ENCODE results near the gene TEX11.

TEX11 gene

DNA sequence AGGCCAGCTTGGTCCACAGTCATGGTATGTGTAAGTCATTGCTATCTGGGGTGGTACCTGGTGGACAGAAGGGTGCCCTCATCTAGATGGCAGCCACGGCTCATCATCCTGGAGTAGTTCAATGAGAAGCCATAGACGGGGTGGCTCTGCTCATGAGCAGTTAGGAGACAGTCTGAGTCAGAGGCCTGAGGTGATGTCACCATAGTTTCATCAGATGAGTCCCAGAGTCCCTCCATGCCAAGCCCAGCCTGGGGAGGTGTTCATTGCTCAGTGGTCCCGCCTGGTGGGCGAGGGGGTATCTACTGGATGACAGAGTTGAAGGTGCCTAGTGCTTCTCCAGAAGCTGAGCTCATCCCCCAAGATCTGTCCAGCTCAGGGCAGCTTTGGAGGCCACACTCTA is 414.1 kb downstream of the TEX11 start:
- DNase-seq = no peak

DNA sequence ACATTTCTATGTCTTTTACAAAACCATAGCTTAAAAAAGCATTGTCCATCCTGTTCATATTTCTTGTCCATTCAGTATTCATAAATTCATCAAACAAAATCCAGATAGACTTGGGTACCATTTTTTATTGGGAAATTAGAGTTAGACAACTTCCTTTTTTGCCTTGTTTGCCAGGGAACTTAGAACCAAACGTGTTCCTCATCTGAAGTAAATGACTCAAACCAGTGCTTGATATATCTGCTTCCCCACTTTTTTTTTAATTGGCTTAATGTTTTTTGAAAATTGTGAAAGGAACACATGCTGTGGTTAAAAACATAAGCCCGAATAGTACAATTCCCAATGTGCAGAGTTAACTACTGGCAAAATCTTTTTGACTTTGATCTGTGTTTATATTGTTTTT is 419.7 kb downstream of the TEX11 start:
- DNase-seq = no peak

DNA sequence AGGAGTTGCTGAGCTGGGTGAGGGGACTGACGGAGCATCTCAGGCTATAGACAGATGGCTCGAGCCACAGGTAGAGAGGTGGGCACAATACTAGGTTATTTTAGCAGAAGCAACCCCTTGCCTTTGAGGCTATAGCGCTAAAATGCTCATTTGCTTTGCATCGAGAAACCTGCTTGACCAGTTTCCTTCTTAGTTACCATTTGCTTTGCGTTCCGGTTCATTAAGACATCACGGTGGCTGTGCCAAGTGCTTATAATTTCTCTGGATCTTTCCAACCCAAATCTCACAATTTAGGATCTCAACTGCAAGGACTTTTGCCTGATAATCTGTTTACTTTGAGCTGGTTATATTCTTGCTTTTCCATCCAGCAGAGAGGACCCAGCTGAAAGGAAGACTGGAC is 423.0 kb downstream of the TEX11 start:
- DNase-seq = no peak

DNA sequence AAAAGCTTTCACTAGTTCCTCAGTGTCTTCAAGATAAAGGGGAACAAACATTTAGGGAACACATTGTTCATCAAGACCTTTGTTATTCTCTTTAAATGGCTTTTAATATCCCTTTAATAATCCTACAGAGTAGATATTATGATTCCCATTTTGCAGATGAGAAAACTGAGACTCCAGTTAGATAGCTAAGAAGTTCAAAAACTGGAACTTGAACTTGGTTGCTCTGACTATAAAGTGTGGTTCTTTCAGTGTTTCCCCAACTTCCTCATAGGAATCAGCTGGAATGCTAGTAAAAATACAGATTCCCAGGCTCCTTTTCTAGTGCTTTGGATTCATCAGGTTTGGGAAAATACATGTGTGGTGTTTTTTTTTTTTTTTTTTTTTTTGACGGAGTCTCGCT is 426.2 kb downstream of the TEX11 start:
- DNase-seq = no peak

- DNase-seq = no peak
These were observed 426.8 kb downstream of the TEX11 start for GRCh38 chrX:70481471-70482270.

- no peak for DNase-seq
These were observed 427.9 kb downstream of the TEX11 start for GRCh38 chrX:70480660-70481018.

DNA sequence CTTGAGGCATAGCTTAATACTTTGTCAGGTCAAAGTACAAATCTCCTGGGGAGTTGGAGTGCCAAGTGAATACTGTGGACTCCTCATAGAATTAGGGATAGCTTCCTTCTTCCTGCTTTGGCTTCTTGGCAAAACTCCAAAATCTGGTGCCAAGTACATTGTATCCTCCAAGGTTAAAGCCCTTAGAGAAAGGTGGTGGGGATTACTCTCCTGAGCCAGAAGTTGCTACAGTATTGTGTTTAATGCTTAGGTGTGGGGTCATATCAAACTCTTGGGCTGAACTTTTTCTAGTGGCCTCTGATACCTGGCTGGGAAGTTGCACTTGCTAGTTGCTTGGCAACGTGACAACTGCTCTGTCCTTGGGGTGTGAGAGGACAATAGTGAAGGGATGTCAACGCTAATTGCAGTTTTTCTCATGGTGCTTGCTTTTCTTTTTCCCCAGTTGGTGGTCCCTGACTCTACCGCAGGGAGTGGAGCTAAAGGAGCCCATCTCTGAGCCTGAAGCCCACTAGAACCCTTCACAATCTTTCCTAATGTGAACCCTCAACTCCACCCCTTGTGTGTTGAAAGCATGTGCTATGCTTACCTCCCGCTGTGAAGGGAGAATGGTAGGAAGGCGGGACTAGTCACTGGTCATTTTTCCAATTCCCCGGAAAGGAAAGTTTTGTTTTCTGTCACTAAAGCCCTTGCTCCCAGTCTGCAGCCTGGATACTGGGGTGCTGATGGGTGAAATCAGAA is 428.4 kb downstream of the TEX11 start:
- no peak for DNase-seq

- no peak for DNase-seq
These were observed 429.1 kb downstream of the TEX11 start for GRCh38 chrX:70479247-70479921.
